Coronary artery (tissue), 2 donors: ENCODE measurements around the gene RFTN1.

ENCODE experiments used
- DNase-seq: peaks from one replicate; pipeline ENCODE4 v3.0.0-alpha.2; 2017; ENCODE audit warnings: low spot score
- H3K27ac ChIP-seq, 2 donors: fragments of 200-600 bp; sonication (generic); one replicate each; pipeline ENCODE4 v1.5.1; 2016 to 2019
- H3K4me3 ChIP-seq: fragments of 200-600 bp; sonication (generic); 2 replicates; pipeline ENCODE4 v1.5.1; 2016; ENCODE audit warnings: mild to moderate bottlenecking, moderate library complexity
- TF ChIP-seq, protein P1 (sequence below): fragments of 200-600 bp; sonication (generic); IDR thresholded peaks from one replicate; pipeline ENCODE4 v1.5.1; 2019; ENCODE audit warnings: antibody characterized with exemption

Gene RFTN1

DNA sequence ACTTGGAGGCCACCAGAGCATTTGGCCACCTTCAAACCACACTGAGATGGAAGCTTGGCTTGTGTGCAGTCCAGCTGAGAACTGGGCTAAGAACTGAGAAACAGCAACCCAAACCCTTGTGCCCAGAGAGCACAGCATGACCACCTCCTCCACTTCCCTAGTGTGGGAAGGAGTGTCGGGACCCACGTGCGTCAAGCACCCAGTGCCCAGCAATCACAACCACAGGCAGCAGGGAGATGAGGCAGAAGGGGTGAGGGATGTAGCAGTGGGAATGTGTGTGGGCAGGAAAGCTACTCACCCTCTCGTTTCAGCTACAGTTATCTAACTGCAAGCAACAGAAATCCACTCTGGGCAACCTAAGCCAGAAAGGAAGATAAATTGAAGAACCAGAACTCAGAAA lies 25.0 kb upstream of the RFTN1 start:
- TF ChIP-seq, protein P1, sequence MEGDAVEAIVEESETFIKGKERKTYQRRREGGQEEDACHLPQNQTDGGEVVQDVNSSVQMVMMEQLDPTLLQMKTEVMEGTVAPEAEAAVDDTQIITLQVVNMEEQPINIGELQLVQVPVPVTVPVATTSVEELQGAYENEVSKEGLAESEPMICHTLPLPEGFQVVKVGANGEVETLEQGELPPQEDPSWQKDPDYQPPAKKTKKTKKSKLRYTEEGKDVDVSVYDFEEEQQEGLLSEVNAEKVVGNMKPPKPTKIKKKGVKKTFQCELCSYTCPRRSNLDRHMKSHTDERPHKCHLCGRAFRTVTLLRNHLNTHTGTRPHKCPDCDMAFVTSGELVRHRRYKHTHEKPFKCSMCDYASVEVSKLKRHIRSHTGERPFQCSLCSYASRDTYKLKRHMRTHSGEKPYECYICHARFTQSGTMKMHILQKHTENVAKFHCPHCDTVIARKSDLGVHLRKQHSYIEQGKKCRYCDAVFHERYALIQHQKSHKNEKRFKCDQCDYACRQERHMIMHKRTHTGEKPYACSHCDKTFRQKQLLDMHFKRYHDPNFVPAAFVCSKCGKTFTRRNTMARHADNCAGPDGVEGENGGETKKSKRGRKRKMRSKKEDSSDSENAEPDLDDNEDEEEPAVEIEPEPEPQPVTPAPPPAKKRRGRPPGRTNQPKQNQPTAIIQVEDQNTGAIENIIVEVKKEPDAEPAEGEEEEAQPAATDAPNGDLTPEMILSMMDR, result no peak
- DNase-seq, result no peak
- Histone ChIP-seq H3K4me3 (no peak overlapping the region), H3K27ac (no peak overlapping the region)

DNA sequence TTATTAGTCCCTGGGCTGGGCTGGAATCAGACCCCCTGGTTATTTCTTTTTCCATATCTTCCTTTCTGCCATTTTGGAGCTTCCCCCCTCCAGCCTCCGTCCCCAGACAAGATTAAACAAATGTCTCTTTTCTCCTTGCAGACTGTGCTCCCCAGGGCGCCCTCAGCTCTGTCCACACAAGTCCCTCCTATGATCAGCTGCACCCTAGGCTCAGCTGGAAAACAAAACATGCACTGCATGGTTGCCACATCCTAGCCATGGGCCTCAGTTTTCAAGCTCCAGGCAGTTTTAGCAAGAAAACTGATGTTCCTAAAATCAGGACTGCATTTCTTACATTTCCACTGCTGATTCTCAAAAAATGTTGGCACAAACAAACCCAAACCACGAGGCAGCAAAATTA lies 23.5 kb upstream of the RFTN1 start:
- DNase-seq, result no peak
- no peak overlapping the region for H3K4me3 ChIP-seq
- TF ChIP-seq, protein P1, result no peak
- no peak overlapping the region for H3K27ac ChIP-seq

DNA sequence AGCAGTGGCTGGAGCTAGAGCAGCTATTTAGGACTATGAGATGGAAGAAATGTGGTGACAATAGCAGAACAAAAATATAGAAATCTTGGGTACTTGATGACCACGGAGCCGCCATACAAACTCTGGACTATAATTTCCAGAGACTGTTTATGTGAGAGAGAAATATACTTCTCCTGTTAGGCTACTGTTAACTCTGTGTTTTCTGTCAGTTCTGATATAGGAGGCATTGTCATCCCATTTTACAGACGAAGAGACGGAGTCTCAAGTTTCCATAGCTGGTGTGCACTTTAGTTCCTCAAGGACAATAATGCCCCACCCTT lies 22.8 kb upstream of the RFTN1 start:
- TF ChIP-seq, protein P1, result no peak
- Histone ChIP-seq H3K27ac (no peak overlapping the region), H3K4me3 (no peak overlapping the region)
- DNase-seq, result no peak

DNA sequence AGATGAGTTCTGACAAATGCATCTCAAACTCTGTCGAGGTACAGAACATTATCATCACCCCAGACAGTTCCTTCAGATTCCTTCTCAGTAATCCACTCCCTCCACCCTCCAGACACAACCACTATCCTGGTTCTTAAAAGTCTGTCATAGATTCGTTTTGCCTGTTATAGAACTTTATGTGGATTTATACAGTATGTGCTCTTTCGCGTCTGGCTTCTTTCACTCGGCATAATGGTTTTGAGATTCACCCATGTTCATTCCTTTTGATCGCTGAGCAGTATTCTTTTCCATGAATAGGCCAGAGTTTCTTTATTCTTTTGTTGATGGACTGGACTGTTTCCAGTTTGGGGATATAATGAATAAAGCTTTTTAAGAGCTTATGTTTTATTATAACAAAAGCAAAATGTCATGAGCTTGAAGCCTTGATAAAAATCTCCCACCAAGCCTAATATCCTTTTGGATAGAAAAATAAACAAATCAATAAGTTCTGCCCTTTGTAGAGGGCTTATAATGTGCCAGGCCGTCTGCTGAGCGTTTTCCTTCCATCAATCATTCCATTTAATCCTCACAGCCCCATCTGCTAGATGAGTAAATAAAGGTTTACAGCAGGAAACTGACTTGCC lies 21.3 kb upstream of the RFTN1 start:
- no peak for DNase-seq
- no peak overlapping the region for H3K4me3 ChIP-seq
- TF ChIP-seq, protein P1, result no peak
- no peak overlapping the region for H3K27ac ChIP-seq

DNA sequence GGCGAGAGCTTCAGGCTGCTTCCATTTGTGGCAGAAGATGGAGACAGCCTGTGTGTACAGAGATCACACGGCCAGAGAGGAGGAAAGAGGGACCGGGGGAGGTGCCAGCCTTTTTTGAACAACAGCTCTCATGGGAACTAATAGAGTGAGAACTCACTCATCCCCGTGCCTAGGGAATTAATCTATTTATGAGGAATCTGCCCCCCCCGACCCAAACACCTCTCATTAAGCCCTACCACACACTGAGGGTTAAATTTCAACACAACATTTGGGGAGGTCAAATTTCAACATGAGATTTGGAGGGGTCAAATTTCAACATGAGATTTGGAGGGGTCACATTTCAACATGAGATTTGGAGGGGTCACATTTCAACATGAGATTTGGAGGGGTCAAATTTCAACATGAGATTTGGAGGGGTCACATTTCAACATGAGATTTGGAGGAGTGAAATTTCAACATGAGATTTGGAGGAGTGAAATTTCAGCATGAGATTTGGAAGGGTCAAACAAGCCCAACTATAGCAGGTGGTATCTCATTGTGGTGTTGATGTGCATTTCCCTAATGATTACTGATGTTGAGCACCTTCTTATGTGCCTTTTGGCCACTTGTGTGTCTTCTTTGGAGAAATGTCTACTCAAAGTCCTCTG lies 20.6 kb upstream of the RFTN1 start:
- Histone ChIP-seq H3K27ac (no peak overlapping the region), H3K4me3 (no peak overlapping the region)
- DNase-seq, result no peak
- TF ChIP-seq, protein P1, result no peak

DNA sequence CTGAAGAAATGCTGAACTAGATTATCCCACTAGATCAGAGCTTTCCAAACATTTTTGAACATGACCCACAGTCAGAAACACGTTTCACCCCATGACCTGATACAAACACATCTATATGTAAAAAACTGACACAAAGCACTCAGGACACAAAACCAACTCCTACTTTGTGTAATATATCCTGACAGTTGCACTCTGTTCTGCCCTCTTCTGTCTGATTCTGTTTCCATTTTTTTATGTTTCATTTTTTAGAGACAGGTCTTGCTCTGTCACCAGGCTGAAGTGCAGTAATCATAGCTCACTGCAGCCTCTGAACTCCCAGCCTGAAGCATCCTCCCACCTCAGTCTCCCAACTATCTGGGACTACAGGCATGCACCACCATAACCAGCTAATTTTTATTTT lies 15.8 kb upstream of the RFTN1 start:
- TF ChIP-seq, protein P1, result no peak
- DNase-seq, result no peak
- no peak overlapping the region for H3K27ac ChIP-seq
- H3K4me3 ChIP-seq, result no peak overlapping the region

DNA sequence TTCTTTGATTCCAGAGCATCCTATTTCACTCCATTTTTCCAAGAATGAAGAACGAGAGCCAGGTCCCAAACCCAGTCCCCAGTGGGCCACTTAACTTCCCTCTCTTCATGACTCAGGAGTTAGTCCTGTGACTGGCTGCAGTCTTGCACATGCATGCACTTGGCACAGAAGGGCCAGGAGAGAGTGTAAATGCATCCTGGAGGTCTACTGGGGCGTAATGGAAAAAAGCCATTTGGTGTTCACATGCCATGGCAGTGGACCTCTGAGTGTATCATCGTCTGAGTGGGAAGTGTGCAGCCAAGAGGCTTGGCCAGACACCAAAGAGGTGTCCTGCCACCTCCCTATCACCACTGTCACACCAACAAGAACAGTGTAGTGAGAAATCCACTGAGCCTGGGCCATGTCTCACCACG lies 15.1 kb upstream of the RFTN1 start:
- H3K27ac ChIP-seq, result no peak overlapping the region
- TF ChIP-seq, protein P1, result no peak
- no peak overlapping the region for H3K4me3 ChIP-seq
- no peak for DNase-seq
